Omental fat pad (tissue), 4 donors: Measurements from ENCODE around the gene MCC. TPM values are rescaled to one million over a fixed set of nuclear protein-coding genes. Genes with fewer than 3 reads are reported as not detected.

Source experiments
- ATAC-seq: fragments of 150-250 bp; one replicate; pipeline ENCODE4 v1.9.1; 2016; ENCODE audit warnings: mild to moderate bottlenecking, moderate library complexity; ENCODE audit not compliant: low FRiP score
- DNase-seq: peaks from one replicate; pipeline ENCODE4 v3.0.0-alpha.2; 2019; ENCODE audit warnings: low spot score
- CTCF ChIP-seq, 3 donors: fragments of 450-650 bp; IDR thresholded peaks; one replicate each; pipeline ENCODE4 v1.5.1; 2016 to 2017; ENCODE audit warnings: antibody characterized with exemption in 3 of 3, mild to moderate bottlenecking in 3 of 3, moderate library complexity in 2 of 3
- total RNA-seq, 4 donors: library from RNA; depleted of rRNA; stranded (reverse); fragments of >200 nt; gene quantifications; one replicate each; pipeline ENCODE4 v1.1.0, GENCODE V29; 2016

The MCC gene
- total RNA-seq, 4 donors from 2014 or later = 32.8 to 56.3 (median 44.4) TPM

GRCh38 chr5:113119246-113119924, 368.9 kb downstream of the MCC start:
- ATAC-seq (peak; percentile 45), DNase-seq (no peak)
- no peak for TF ChIP-seq CTCF (IDR thresholded peaks at IDR 0.05)

- no peak for TF ChIP-seq CTCF (IDR thresholded peaks at IDR 0.05)
- no peak for DNase-seq
- no peak for ATAC-seq
These were observed 369.5 kb downstream of the MCC start for GRCh38 chr5:113118765-113119164.

- ATAC-seq = no peak
- no peak for TF ChIP-seq CTCF (IDR thresholded peaks at IDR 0.05)
- DNase-seq = no peak
These were observed 370.0 kb downstream of the MCC start for GRCh38 chr5:113118298-113118697.

DNA sequence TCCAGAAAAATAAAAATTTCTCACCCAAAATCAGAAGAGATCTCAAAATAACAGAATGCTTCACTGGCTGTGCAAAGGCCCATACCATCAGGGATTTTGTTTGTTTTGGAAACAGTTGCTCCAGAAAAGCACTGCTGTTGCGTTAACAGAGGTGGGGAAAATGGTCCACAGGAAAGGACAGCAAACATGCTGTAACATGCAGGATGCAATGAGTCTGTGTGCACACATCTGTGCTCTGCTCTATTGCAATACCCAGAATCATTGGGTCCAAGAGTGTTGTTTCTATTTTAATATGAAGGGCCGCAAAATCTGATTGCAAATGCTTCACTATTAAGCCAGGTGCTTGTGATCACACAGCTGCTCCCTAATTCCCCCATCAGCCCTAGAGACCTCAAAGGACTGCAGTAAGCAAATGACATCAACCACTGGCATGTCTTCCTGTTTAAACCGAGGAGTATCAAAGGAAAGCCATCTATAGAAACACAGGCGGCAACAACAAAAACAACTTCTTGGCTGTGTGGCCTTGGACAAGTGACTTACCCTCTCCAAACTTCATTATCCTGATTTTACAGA, 370.6 kb downstream of the MCC start:
- no peak for TF ChIP-seq CTCF (IDR thresholded peaks at IDR 0.05)
- ATAC-seq = no peak
- DNase-seq = no peak

DNA sequence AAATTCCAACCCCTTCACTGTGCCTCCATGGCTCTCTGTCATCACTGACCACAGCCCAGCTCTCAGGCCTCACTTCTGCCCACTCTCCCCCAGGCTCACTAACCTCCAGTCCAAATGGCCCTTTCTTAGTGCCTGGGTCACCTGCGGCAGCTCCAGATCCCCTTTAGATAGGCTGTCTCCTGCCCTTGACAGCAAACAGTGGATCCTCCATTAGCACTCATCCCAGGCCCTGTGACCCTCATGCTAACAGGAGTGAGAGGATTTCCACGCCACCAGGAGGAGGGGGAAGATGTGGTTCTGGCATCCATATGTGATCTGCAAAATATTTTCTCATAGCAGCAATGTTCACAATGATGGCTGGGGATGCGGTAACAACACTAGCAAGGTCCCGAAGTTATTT, 372.3 kb downstream of the MCC start:
- DNase-seq = no peak
- ATAC-seq = no peak
- TF ChIP-seq CTCF (IDR thresholded peaks at IDR 0.05) = no peak

DNA sequence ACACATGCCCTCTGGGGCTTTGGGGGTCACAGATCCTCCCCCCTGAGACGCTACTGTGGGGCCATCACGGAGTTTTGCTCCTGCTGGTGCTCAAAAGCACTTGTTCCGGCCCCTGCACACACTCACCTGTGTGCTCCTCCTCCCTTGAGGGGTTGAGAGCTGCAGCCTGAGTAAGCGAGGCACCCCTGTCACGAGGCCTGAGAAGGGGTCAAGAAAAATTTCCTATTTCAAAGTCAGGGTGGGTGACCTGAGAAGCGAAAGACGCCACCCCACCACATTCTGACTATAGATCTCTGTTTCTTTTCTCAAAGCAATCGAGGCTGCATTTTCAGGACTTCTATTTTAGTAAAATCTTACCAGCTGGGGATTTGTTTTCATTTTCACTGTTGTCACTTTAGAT, 373.2 kb downstream of the MCC start:
- DNase-seq (no peak), ATAC-seq (no peak)
- no peak for TF ChIP-seq CTCF (IDR thresholded peaks at IDR 0.05)

GRCh38 chr5:113114559-113114958, 373.7 kb downstream of the MCC start:
- DNase-seq (no peak), ATAC-seq (no peak)
- no peak for TF ChIP-seq CTCF (IDR thresholded peaks at IDR 0.05)
